Measurements from ENCODE around the gene CGB7.
"Not testable (repeated sequence)": the region's sequence is repeated elsewhere in the genome, so short reads cannot be mapped to it uniquely, and the experiment has no call there.

The CGB7 gene

DNA sequence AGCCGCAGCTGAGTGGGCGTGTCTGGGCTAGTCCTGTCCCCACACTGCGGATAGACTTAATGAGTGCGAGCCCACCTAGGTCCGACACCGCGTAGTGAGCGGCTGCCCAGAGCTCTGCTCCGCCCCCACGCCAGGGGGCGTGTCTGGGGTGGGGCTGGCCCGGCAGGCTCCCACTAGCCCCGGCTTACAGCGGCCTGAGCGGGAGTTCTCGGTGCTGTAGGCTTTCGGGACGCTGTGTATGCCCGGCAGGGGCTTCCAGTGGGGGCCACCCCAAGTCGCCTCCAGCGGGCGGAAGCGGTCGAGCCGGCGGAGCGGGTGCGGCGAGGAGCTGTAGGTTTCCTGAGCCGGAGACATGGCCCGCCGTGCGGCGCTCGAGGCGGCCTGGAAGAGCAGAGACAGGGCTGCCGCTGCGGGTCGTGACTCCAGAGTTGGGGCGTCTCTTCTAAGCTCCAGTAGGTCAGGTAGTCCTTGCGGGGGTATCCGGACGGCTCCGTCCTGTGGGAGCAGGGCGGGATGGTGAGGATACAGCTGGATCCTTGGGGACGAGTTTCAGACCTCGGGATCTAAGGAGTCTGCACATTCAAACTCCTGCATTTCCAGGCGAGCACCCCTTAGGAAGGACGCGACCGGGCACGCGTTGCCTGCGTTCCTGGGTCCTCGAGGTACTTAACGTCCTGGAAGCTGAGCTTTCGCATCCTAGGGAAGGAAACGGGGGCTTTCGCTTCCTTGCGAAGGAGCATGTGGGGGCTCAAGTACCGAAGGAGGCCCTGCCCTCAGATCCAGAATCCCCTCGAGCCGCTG lies 1.2 kb downstream of the CGB7 start:
- TF ChIP-seq, protein P1, sequence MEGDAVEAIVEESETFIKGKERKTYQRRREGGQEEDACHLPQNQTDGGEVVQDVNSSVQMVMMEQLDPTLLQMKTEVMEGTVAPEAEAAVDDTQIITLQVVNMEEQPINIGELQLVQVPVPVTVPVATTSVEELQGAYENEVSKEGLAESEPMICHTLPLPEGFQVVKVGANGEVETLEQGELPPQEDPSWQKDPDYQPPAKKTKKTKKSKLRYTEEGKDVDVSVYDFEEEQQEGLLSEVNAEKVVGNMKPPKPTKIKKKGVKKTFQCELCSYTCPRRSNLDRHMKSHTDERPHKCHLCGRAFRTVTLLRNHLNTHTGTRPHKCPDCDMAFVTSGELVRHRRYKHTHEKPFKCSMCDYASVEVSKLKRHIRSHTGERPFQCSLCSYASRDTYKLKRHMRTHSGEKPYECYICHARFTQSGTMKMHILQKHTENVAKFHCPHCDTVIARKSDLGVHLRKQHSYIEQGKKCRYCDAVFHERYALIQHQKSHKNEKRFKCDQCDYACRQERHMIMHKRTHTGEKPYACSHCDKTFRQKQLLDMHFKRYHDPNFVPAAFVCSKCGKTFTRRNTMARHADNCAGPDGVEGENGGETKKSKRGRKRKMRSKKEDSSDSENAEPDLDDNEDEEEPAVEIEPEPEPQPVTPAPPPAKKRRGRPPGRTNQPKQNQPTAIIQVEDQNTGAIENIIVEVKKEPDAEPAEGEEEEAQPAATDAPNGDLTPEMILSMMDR (IDR thresholded peaks at IDR 0.05; ENCODE audit: low read depth, low read length), result peak; percentile 19
- peak overlapping the region; percentile 45 to 60 for H3K4me3 ChIP-seq (replicated peaks in 1 of 2; ENCODE audit: low read depth in 2 of 2, low read length in 2 of 2)
- peak; percentile 38 to 49 for DNase-seq (ENCODE audit: low read depth in 2 of 2)

DNA sequence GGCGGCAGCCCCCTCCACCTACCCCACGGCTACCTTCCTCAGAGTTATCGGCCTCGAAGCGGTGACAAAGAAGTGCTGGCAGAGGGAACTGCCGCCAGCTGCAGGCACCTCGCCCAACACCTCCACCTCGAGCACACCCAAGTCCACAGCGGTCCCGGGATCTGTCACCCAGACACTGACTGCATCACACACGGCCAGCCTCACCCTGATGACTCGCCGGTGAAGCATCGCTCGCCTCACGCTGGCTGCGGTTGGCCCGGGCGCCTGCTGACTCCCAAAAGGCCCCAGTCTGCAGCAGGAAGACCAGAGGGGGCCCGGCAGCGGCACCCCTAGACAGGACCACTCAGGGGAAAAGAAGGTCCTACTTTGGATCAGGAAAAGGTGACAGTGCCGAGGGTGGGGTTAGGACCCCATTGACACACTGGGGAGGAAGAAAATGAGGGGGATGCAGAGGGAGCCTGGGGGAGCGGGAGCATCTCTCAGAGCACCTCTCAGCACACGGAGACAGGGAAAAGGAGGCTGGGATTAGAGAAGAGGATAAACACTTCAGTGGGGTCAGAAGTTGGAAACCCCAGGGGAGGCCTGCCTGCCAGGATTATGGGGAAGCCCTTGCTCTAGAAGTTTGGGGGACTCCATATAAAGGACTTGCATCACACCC lies 7.0 kb downstream of the CGB7 start:
- DNase-seq (ENCODE audit: low read depth in 2 of 2), result peak in 1 of 2 donors; percentile 76
- not testable (repeated sequence) for H3K4me3 ChIP-seq (replicated peaks in 1 of 2; ENCODE audit: low read depth in 2 of 2, low read length in 2 of 2)

DNA sequence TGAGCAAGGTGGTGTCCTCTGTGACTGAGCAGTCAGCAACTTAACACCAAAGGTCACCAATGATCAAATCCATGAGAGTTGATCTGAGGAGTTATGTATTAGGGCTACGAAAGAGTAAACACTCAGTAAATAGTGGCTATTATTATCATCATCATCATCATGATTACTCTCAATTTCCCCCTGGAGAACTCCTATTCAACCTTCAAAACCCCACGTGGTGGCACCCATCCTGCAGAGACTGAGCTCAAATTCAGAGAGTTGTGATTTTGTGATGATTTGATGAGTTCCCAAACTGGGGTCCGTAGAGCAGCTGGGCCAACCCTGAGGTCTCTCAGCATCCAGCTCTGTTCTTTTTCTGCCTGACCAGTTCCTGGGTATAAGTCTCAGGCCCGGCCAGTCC lies 7.7 kb downstream of the CGB7 start:
- DNase-seq (ENCODE audit: low read depth in 2 of 2), result not testable (repeated sequence)

DNA sequence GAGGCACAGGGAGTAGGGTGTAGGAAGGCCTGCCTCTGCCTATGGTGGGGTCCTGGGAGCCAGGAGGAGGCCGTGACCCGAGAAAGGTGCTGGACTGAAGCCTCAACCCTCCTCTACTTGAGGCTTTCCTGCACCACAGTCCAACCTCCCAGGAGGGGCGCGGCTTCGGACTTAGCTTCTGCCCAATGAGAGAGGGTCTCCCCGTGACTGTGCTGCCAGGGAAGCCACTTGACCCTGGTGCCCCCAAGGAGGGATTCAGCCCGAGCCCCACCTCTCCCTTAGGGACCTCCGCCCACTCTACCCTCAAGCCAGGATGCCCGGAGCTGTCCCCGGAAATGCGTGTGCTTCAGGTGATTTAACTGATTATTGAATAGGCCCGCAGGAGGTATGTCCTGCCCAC lies 8.5 kb downstream of the CGB7 start, which contains the start of gene CGB8:
TSS of gene CGB8 (minus strand) at position 101 of the 400 bp plus-strand sequence. CDS start 372 bp downstream, outside the sequence.
- not testable (repeated sequence) for DNase-seq (ENCODE audit: low read depth in 2 of 2); H3K4me3 ChIP-seq (replicated peaks in 1 of 2; ENCODE audit: low read depth in 2 of 2, low read length in 2 of 2)

More for the DNA sequence above, 7.7 kb downstream of the CGB7 start:
- H3K4me3 ChIP-seq (replicated peaks in 1 of 2; ENCODE audit: low read depth in 2 of 2, low read length in 2 of 2), result not testable (repeated sequence)

DNA sequence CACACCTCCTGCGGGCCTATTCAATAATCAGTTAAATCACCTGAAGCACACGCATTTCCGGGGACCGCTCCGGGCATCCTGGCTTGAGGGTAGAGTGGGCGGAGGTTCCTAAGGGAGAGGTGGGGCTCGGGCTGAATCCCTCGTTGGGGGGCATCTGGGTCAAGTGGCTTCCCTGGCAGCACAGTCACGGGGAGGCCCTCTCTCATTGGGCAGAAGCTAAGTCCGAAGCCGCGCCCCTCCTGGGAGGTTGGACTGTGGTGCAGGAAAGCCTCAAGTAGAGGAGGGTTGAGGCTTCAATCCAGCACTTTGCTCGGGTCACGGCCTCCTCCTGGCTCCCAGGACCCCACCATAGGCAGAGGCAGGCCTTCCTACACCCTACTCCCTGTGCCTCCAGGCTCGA lies 14.0 kb downstream of the CGB7 start, which contains the start of gene CGB5:
TSS of gene CGB5 (plus strand) at position 301 of the 400 bp plus-strand sequence. CDS start 362 bp downstream, outside the sequence.
- not testable (repeated sequence) for H3K4me3 ChIP-seq (replicated peaks in 1 of 2; ENCODE audit: low read depth in 2 of 2, low read length in 2 of 2); DNase-seq (ENCODE audit: low read depth in 2 of 2)

DNA sequence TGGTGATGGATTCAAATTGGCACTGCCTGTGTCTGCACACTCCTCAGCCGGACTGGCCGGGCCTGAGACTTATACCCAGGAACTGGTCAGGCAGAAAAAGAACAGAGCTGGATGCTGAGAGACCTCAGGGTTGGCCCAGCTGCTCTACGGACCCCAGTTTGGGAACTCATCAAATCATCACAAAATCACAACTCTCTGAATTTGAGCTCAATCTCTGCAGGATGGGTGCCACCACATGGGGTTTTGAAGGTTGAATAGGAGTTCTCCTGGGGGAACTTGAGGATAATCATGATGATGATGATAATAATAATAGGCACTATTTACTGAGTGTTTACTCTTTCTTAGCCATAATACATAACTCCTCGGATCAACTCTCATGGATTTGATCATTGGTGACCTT lies 14.9 kb downstream of the CGB7 start:
- not testable (repeated sequence) for H3K4me3 ChIP-seq (replicated peaks in 1 of 2; ENCODE audit: low read depth in 2 of 2, low read length in 2 of 2); DNase-seq (ENCODE audit: low read depth in 2 of 2)

DNA sequence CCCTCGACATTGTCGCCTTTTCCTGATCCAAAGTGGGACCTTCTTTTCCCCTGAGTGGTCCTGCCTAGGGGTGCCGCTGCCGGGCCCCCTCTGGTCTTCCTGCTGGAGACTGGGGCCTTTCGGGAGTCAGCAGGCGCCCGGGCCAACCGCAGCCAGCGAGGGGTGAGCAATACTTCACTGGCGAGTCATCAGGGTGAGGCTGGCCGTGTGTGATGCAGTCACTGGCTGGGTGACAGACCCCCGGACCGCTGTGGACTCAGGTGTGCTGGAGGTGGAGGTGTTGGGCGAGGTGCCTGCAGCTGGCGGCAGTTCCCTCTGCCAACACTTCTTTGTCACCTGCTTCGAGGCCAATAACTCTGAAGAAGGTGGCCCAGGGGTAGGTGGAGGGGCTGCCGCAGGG lies 15.4 kb downstream of the CGB7 start:
- TF ChIP-seq, protein P1 (IDR thresholded peaks at IDR 0.05; ENCODE audit: low read depth, low read length), result no peak
- peak in 1 of 2 donors; percentile 45 for DNase-seq (ENCODE audit: low read depth in 2 of 2)
- H3K4me3 ChIP-seq (replicated peaks in 1 of 2; ENCODE audit: low read depth in 2 of 2, low read length in 2 of 2), result no peak overlapping the region

DNA sequence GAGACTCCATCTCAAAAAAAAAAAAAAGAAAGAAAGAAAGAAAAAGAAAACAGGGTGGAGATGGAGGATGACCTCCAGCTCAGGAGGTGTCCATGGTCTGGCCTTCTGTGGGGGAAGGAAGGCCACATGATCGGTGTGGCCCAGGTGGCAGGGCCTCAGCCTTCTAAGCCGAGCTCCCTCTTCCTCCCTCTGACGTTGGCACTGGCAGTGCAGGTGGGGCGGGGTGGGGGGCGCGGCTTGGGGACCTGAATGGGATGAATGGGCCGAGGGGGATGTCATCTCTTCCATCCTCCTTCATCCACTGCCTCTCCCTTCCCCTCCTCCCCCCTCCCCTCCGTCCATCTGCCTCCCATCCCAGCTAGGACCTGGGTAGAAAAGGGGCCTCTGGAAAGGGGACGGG lies 17.8 kb downstream of the CGB7 start:
- not testable (repeated sequence) for H3K4me3 ChIP-seq (replicated peaks in 1 of 2; ENCODE audit: low read depth in 2 of 2, low read length in 2 of 2); DNase-seq (ENCODE audit: low read depth in 2 of 2)

DNA sequence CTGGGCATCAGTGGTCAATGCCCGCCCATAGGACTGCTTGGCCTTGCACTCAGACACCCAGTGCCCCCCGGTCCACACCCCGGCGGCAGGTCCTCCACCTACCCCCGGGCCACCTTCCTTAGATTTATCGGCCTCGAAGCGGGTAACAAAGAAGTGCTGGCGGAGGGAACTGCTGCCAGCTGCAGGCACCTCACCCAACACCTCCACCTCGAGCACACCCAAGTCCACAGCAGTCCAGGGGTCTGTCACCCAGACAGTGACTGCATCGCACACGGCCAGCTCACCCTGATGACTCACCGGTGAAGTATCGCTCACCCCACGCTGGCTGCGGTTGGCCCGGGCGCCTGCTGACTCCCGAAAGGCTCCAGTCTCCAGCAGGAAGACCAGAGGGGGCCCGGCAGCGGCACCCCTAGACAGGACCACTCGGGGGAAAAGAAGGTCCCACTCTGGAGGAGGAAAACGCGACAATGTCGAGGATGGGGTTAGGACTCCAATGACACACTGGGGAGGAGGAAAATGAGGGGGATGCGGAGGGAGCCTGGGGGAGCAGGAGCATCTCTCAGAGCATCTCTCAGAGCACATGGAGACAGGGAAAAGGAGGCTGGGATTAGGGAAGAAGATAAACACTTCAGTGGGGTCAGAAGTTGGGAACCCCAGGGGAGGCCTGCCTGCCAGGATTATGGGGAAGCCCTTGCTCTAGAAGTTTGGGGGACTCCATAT lies 18.8 kb downstream of the CGB7 start:
- peak; percentile 38 to 77 for DNase-seq (ENCODE audit: low read depth in 2 of 2)
- not testable (repeated sequence) for H3K4me3 ChIP-seq (replicated peaks in 1 of 2; ENCODE audit: low read depth in 2 of 2, low read length in 2 of 2)

DNA sequence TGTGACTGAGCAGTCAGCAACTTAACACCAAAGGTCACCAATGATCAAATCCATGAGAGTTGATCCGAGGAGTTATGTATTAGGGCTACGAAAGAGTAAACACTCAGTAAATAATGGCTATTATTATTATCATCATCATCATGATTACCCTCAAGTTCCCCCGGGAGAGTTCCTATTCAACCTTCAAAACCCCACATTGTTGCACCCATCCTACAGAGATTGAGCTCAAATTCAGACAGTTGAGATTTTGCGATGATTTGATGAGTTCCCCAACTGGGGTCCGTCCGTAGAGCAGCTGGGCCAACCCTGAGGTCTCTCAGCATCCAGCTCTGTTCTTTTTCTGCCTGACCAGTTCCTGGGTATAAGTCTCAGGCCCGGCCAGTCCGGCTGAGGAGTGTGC lies 19.4 kb downstream of the CGB7 start:
- H3K4me3 ChIP-seq (replicated peaks in 1 of 2; ENCODE audit: low read depth in 2 of 2, low read length in 2 of 2); DNase-seq (ENCODE audit: low read depth in 2 of 2): not testable (repeated sequence)

DNA sequence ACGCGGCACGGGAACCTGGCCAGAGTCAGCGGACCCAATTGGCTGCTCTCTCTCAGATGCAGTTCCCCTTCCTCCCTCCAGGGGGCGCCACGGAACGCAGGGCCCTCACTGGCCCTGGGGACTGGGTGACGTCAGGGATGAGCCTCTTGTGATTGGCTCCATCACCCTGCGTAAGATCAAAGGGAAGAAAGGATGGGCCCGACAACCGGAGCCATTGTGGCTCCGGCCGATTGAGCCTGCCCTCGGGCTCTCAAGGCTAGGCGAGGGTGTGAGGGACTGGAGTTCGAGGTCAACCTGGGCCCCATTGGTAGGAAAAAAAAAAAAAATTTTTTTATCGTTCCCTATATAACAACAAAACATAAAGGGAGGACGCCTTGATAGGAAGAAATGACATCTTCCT lies 20.7 kb downstream of the CGB7 start, which contains the start of gene CGB1:
TSS of gene CGB1 (minus strand) at position 81 of the 400 bp plus-strand sequence. CDS start 184 bp downstream, outside the sequence.
- DNase-seq (ENCODE audit: low read depth in 2 of 2), result peak in 1 of 2 donors; percentile 41
- TF ChIP-seq, protein P1 (IDR thresholded peaks at IDR 0.05; ENCODE audit: low read depth, low read length), result peak; percentile 67
- H3K4me3 ChIP-seq (replicated peaks in 1 of 2; ENCODE audit: low read depth in 2 of 2, low read length in 2 of 2), result not testable (repeated sequence)
